H9 (cell line): Measurements from ENCODE around the gene FUT1. TPM values are rescaled to one million over a fixed set of nuclear protein-coding genes. Genes with fewer than 3 reads are reported as not detected.
"Not testable (repeated sequence)": the region's sequence is repeated elsewhere in the genome, so short reads cannot be mapped to it uniquely, and the experiment has no call there.

Experiments used
- DNase-seq: peaks from one replicate; pipeline ENCODE4 v3.0.0-alpha.2; 2017
- H2AFZ ChIP-seq: one replicate; pipeline ENCODE4 v1.6.1; 2013; ENCODE audit warnings: mild to moderate bottlenecking, low read length, control low read depth, moderate library complexity
- H2AK5ac ChIP-seq: 2 replicates; pipeline ENCODE4 v1.6.1; 2013; ENCODE audit warnings: low read length, control low read depth, mixed read lengths; ENCODE audit not compliant: insufficient read length
- H2BK120ac ChIP-seq: one replicate; pipeline ENCODE4 v1.6.1; 2013; ENCODE audit warnings: low read depth, mild to moderate bottlenecking, low read length, control low read depth, inconsistent platforms; ENCODE audit not compliant: poor library complexity, severe bottlenecking
- H2BK12ac ChIP-seq: 2 replicates; pipeline ENCODE4 v1.6.1; 2013; ENCODE audit warnings: low read length, control low read depth, mixed read lengths, low read depth; ENCODE audit not compliant: insufficient read length
- H2BK15ac ChIP-seq: 2 replicates; pipeline ENCODE4 v1.6.1; 2013; ENCODE audit warnings: low read depth, low read length, control low read depth
- H2BK20ac ChIP-seq: one replicate; pipeline ENCODE4 v1.6.1; 2013; ENCODE audit warnings: low read depth, mild to moderate bottlenecking, low read length, control low read depth, inconsistent platforms; ENCODE audit not compliant: poor library complexity, severe bottlenecking
- H2BK5ac ChIP-seq: 2 replicates; pipeline ENCODE4 v1.6.1; 2013; ENCODE audit warnings: low read length, control low read depth, mixed read lengths; ENCODE audit not compliant: insufficient read length
- H3K14ac ChIP-seq: 2 replicates; pipeline ENCODE4 v1.6.1; 2013; ENCODE audit warnings: low read length, control low read depth; ENCODE audit not compliant: insufficient read depth
- H3K18ac ChIP-seq: 2 replicates; pipeline ENCODE4 v1.6.1; 2013; ENCODE audit warnings: low read depth, mild to moderate bottlenecking, mixed read lengths, low read length, control low read depth; ENCODE audit not compliant: insufficient read length
- H3K23ac ChIP-seq: 2 replicates; pipeline ENCODE4 v1.6.1; 2013; ENCODE audit warnings: low read length, control low read depth, mixed read lengths, low read depth; ENCODE audit not compliant: insufficient read length
- H3K23me2 ChIP-seq: 2 replicates; pipeline ENCODE4 v1.6.1; 2013; ENCODE audit warnings: low read depth, mild to moderate bottlenecking, mixed read lengths, low read length, control low read depth; ENCODE audit not compliant: insufficient read length, poor library complexity, severe bottlenecking
- H3K27ac ChIP-seq: 2 replicates; pipeline ENCODE4 v1.5.1; 2013; ENCODE audit warnings: low read length, control low read depth, mixed read lengths, low read depth; ENCODE audit not compliant: insufficient read length
- H3K27me3 ChIP-seq: 2 replicates; pipeline ENCODE4 v1.6.1; 2013; ENCODE audit warnings: low read length, control low read depth, inconsistent platforms; ENCODE audit not compliant: insufficient read depth
- H3K4ac ChIP-seq: 2 replicates; pipeline ENCODE4 v1.6.1; 2013; ENCODE audit warnings: low read depth, mild to moderate bottlenecking, control low read depth, inconsistent platforms, low read length, moderate library complexity
- H3K4me1 ChIP-seq: 2 replicates; pipeline ENCODE4 v1.6.1; 2013; ENCODE audit warnings: low read length, control low read depth, inconsistent platforms; ENCODE audit not compliant: insufficient read depth
- H3K4me2 ChIP-seq: 2 replicates; pipeline ENCODE4 v1.6.1; 2013; ENCODE audit warnings: low read length, control low read depth, mixed read lengths; ENCODE audit not compliant: insufficient read length, insufficient read depth
- H3K56ac ChIP-seq: 2 replicates; pipeline ENCODE4 v1.6.1; 2013; ENCODE audit warnings: low read depth, mild to moderate bottlenecking, mixed read lengths, low read length, control low read depth; ENCODE audit not compliant: insufficient read length
- H3K79me1 ChIP-seq: 2 replicates; pipeline ENCODE4 v1.6.1; 2013; ENCODE audit warnings: low read depth, mild to moderate bottlenecking, moderate library complexity, low read length, control low read depth, inconsistent platforms; ENCODE audit not compliant: insufficient read depth, poor library complexity, severe bottlenecking
- H3K79me2 ChIP-seq: 2 replicates; pipeline ENCODE4 v1.6.1; 2013; ENCODE audit warnings: low read length, control low read depth, inconsistent platforms; ENCODE audit not compliant: insufficient read depth
- H3K9ac ChIP-seq: 2 replicates; pipeline ENCODE4 v1.6.1; 2013; ENCODE audit warnings: low read length, control low read depth, mixed read lengths; ENCODE audit not compliant: insufficient read length; ENCODE audit errors: extremely low read depth
- H3K9me3 ChIP-seq: one replicate; pipeline ENCODE4 v1.6.1; 2013; ENCODE audit warnings: low read depth, low read length, inconsistent platforms; ENCODE audit not compliant: control insufficient read depth
- H3T11ph ChIP-seq: one replicate; pipeline ENCODE4 v1.6.1; 2013; ENCODE audit warnings: mild to moderate bottlenecking, low read length, control low read depth, inconsistent platforms
- H4K20me1 ChIP-seq: one replicate; pipeline ENCODE4 v1.6.1; 2013; ENCODE audit not compliant: control insufficient read depth, insufficient read length, insufficient read depth
- H4K5ac ChIP-seq: 2 replicates; pipeline ENCODE4 v1.6.1; 2013; ENCODE audit warnings: low read depth, mild to moderate bottlenecking, mixed read lengths, low read length, control low read depth; ENCODE audit not compliant: insufficient read length
- H4K8ac ChIP-seq: replicated peaks from 2 replicates; pipeline ENCODE4 v1.6.1; 2013; ENCODE audit warnings: low read length, control low read depth, mixed read lengths, low read depth; ENCODE audit not compliant: insufficient read length
- H4K91ac ChIP-seq: 2 replicates; pipeline ENCODE4 v1.6.1; 2013; ENCODE audit warnings: low read depth, mild to moderate bottlenecking, moderate library complexity, mixed read lengths, low read length, control low read depth; ENCODE audit not compliant: insufficient read length
- H3K27ac Mint-ChIP-seq, 3 experiments: 2 replicates in 2 of 3; 3 replicates in 1 of 3; pipeline ENCODE4 v1.8.0; 2020 to 2021; ENCODE audit warnings: mixed read lengths in 3 of 3, mild to moderate bottlenecking in 1 of 3, moderate library complexity in 1 of 3
- H3K27me3 Mint-ChIP-seq: 2 replicates; pipeline ENCODE4 v1.8.0; 2021; ENCODE audit warnings: low read depth, mild to moderate bottlenecking, moderate library complexity, mixed read lengths
- H3K36me3 Mint-ChIP-seq, 3 experiments: 2 replicates in 2 of 3; 3 replicates in 1 of 3; pipeline ENCODE4 v1.8.0; 2020 to 2021; ENCODE audit warnings: low read depth in 3 of 3, mixed read lengths in 3 of 3; ENCODE audit not compliant: insufficient read depth in 1 of 3
- H3K4me1 Mint-ChIP-seq, 2 experiments: 2 replicates each; pipeline ENCODE4 v1.8.0; 2020; ENCODE audit warnings: mixed read lengths in 2 of 2
- H3K4me3 Mint-ChIP-seq, 2 experiments: 2 replicates in 1 of 2; 3 replicates in 1 of 2; pipeline ENCODE4 v1.8.0; 2020 to 2021; ENCODE audit warnings: mild to moderate bottlenecking in 2 of 2, mixed read lengths in 2 of 2, moderate library complexity in 1 of 2
- H3K9me3 Mint-ChIP-seq, 2 experiments: 2 replicates in 1 of 2; 3 replicates in 1 of 2; pipeline ENCODE4 v1.8.0; 2020; ENCODE audit warnings: mild to moderate bottlenecking in 2 of 2, mixed read lengths in 2 of 2, moderate library complexity in 1 of 2
- WGBS: extraction: QIAGEN DNeasy Blood & Tissue Kit; methylation state at CpG from one replicate; pipeline ENCODE4 v1.1.7; 2013; ENCODE audit warnings: missing lambda C conversion rate, low lambda C conversion rate, mixed read lengths; ENCODE audit not compliant: insufficient read length; ENCODE audit errors: extremely low coverage; 5-methylcytosine and 5-hydroxymethylcytosine counted together
- total RNA-seq: library from RNA; stranded (reverse); gene quantifications from 2 replicates; pipeline ENCODE4 v1.2.1, GENCODE V29; 2021

Gene FUT1
- total RNA-seq, 1 experiment from 2014 or later: 16.1 TPM

DNA sequence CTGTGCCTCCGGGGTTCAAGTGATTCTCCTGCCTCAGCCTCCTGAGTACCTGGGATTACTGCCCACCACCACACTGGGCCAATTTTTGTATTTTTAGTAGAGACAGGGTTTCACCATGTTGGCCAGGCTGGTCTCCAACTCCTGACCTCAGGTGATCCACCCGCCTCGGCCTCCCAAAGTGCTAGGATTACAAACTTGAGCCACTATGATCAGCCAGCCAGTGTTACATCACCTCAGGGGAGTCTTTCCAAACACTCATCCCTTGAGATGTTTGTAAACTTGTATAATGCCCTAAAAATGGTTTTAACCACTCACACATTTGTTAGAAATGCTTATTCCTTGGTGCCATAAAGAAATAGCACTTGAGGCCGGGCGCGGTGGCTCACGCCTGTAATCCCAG, 34.0 kb upstream of the FUT1 start:
- not testable (repeated sequence) for H3K27me3 Mint-ChIP-seq, H3T11ph ChIP-seq, H3K4me1 ChIP-seq, H3K79me1 ChIP-seq, H3K14ac ChIP-seq, H4K8ac ChIP-seq, H3K9me3 ChIP-seq, H2BK5ac ChIP-seq, H2AFZ ChIP-seq, H2BK20ac ChIP-seq, H2BK15ac ChIP-seq, H3K27me3 ChIP-seq, H2AK5ac ChIP-seq, H3K56ac ChIP-seq, H4K20me1 ChIP-seq, H3K9ac ChIP-seq, H4K91ac ChIP-seq, H3K4ac ChIP-seq, H3K27ac Mint-ChIP-seq, H2BK12ac ChIP-seq, H3K4me2 ChIP-seq, H3K79me2 ChIP-seq, H3K27ac ChIP-seq, H3K9me3 Mint-ChIP-seq, H3K23me2 ChIP-seq, H3K23ac ChIP-seq, H3K18ac ChIP-seq, H3K4me1 Mint-ChIP-seq, H3K36me3 Mint-ChIP-seq, H4K5ac ChIP-seq, H2BK120ac ChIP-seq, DNase-seq, H3K4me3 Mint-ChIP-seq
- WGBS: no CpG with 5 or more reads among the region's 7 CpGs
